Breast epithelium (tissue), 4 donors: ENCODE results near the gene ARHGAP26. TPM values are rescaled to one million over a fixed set of nuclear protein-coding genes. Genes with fewer than 3 reads are reported as not detected.

Source experiments
- DNase-seq, 2 donors: peaks; one replicate each; pipeline ENCODE4 v3.0.0-alpha.2; 2019; ENCODE audit warnings: low spot score in 2 of 2
- H3K27ac ChIP-seq, 2 donors: fragments of 200-600 bp; sonication (generic) in 1 of 2; one replicate each; pipeline ENCODE4 v1.5.1; 2016 to 2019; ENCODE audit warnings: mild to moderate bottlenecking in 1 of 2
- H3K27me3 ChIP-seq, 2 donors: fragments of 200-600 bp; sonication (generic) in 1 of 2; one replicate each; pipeline versions ENCODE4 v1.5.1 to v1.6.0; 2017 to 2019; ENCODE audit warnings: control low read depth in 1 of 2, mild to moderate bottlenecking in 1 of 2
- H3K36me3 ChIP-seq: fragments of 200-600 bp; one replicate; pipeline ENCODE4 v1.5.1; 2019
- H3K4me1 ChIP-seq, 2 donors: fragments of 200-600 bp; sonication (generic); one replicate each; pipeline ENCODE4 v1.5.1; 2016 to 2019; ENCODE audit warnings: control low read depth in 1 of 2
- H3K4me3 ChIP-seq, 3 donors: fragments of 200-600 bp; sonication (generic); 1 replicate in 2 of 3; 2 replicates in 1 of 3; pipeline ENCODE4 v1.5.1; 2016 to 2019; ENCODE audit warnings: mild to moderate bottlenecking in 3 of 3, moderate library complexity in 2 of 3
- H3K9me3 ChIP-seq, 2 donors: fragments of 200-600 bp; sonication (generic) in 1 of 2; one replicate each; pipeline ENCODE4 v1.5.1; 2016 to 2019; ENCODE audit warnings: control low read depth in 1 of 2
- POLR2A ChIP-seq: fragments of 450-650 bp; IDR thresholded peaks from one replicate; pipeline ENCODE4 v1.6.1; 2016; ENCODE audit warnings: antibody characterized with exemption, mild to moderate bottlenecking, moderate library complexity
- POLR2AphosphoS5 ChIP-seq, 3 donors: sonication (generic); formaldehyde crosslinking; IDR thresholded peaks; one replicate each; pipeline ENCODE4 v1.6.1; 2017; ENCODE audit warnings: antibody characterized with exemption in 3 of 3
- intact Hi-C: fragments of 100-400 bp; cut with DNase I; formaldehyde crosslinking; loops from one replicate; pipeline ENCODE4 v1.15.1; 2023; ENCODE audit warnings: low total_unique reads
- total RNA-seq, 3 donors: library from RNA; depleted of rRNA; stranded (reverse); fragments of >200 nt; gene quantifications; one replicate each; pipeline ENCODE4 v1.1.0, GENCODE V29; 2016
- TF ChIP-seq, protein P1 (sequence below), 3 donors: fragments of 450-650 bp; IDR thresholded peaks; one replicate each; pipeline ENCODE4 v1.5.1; 2016 to 2017; ENCODE audit warnings: antibody characterized with exemption in 3 of 3, mild to moderate bottlenecking in 3 of 3, moderate library complexity in 3 of 3

ARHGAP26 gene
- total RNA-seq, 3 donors from 2014 or later, result 33.1 to 89.0 (median 56.4) TPM

DNA sequence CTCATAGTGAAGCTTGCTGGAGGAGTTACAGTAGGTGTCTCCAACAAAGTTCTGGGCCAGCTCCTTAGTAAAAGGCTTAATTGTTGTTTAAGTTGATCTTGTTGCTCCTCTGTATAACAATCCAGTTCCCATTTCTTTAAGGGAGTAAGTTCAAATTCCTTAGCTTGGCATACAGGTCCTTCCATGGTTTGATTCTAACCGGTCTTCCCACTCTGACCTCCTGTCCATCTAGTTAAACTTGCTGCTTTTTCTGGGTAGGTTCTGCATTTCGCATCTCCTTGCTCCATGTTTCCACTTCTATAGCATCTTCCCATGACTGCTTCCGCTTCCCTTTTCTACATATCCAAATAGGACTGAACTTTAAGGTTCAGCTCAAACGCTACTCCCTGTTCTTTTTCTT lies 95.5 kb downstream of the ARHGAP26 start:
- intact Hi-C loops, result no loop called here
- H3K9me3 ChIP-seq, result no peaks in the 10 kb centered on the region
- H3K27me3 ChIP-seq, result no peaks in the 10 kb centered on the region
- TF ChIP-seq POLR2AphosphoS5 (IDR thresholded peaks at IDR 0.05) (no peak), POLR2A (no peak)
- TF ChIP-seq, protein P1, sequence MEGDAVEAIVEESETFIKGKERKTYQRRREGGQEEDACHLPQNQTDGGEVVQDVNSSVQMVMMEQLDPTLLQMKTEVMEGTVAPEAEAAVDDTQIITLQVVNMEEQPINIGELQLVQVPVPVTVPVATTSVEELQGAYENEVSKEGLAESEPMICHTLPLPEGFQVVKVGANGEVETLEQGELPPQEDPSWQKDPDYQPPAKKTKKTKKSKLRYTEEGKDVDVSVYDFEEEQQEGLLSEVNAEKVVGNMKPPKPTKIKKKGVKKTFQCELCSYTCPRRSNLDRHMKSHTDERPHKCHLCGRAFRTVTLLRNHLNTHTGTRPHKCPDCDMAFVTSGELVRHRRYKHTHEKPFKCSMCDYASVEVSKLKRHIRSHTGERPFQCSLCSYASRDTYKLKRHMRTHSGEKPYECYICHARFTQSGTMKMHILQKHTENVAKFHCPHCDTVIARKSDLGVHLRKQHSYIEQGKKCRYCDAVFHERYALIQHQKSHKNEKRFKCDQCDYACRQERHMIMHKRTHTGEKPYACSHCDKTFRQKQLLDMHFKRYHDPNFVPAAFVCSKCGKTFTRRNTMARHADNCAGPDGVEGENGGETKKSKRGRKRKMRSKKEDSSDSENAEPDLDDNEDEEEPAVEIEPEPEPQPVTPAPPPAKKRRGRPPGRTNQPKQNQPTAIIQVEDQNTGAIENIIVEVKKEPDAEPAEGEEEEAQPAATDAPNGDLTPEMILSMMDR (IDR thresholded peaks at IDR 0.05), result no peak
- H3K4me1 ChIP-seq, result peaks cover 0 to 11% of the 10 kb centered on the region in 2 donors
- H3K36me3 ChIP-seq, result no peaks in the 10 kb centered on the region
- no peak for DNase-seq
- no peak overlapping the region for H3K4me3 ChIP-seq
- H3K27ac ChIP-seq, result no peak overlapping the region

DNA sequence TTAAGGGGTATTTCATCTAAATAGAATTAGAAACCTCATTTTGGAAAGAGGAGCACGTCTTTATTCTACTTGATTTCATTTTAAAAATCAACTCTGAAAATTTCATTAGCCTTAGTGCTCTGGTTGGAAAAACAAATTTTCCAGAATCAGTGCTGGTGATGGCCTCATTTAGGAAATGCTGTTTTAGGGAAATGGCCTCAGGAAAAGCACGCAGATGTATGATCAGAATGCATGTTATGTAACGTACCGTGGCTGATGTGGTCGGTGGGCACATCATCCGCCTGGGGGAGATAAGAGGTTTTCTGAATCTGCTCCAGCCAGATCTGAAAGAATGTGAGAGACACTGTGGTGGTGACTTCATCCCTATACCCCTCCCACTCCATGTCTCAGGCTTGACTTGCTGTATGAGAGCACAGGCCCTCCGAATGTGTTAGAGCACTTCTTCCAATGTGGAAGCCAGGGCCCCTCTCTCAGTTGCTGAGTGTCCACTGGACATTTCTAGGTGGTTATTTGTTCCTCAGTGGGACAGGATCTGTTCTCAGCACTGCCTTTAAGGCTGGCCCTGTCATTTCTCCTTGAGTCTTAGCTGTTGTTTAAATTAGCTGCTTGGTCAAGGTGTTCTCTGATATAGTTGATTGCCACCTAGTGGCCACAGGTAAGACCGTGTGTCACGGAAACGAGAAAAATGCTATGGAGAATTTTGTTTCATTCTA lies 96.5 kb downstream of the ARHGAP26 start:
- no peak for DNase-seq
- TF ChIP-seq POLR2AphosphoS5 (IDR thresholded peaks at IDR 0.05) (no peak), POLR2A (no peak)
- TF ChIP-seq, protein P1 (IDR thresholded peaks at IDR 0.05), result peak; percentile 85 to 88 (median 86)
- Histone ChIP-seq H3K27ac (peak overlapping the region in 1 of 2 donors; percentile 13), H3K4me3 (no peak overlapping the region), H3K36me3 (no peaks in the 10 kb centered on the region), H3K4me1 (peaks cover 0 to 9% of the 10 kb centered on the region in 2 donors), H3K9me3 (no peaks in the 10 kb centered on the region), H3K27me3 (no peaks in the 10 kb centered on the region)
- intact Hi-C loops, result no loop called here

DNA sequence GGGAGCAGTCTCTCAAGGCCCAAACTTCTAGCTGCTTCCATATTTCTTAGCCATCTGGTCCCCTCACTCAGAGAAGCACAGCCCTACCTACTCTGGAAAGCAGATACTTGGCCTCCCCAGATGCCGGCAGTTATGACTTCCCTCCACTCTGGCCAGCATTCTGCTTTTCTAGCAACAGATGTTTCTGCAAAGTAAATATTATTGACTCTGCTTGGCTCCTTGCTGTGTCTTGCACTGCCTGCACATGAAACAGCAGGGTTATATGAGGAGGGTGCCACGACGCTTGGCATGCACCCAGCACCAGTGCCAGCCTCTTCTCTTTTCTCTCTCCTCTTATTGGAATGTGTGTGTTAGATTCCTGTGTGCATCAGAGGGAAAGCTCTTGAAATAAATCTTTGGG lies 99.7 kb downstream of the ARHGAP26 start:
- H3K4me3 ChIP-seq, result no peak overlapping the region
- peak overlapping the region; percentile 76 to 82 for H3K27ac ChIP-seq
- DNase-seq, result no peak
- H3K9me3 ChIP-seq, result no peaks in the 10 kb centered on the region
- no peaks in the 10 kb centered on the region for H3K27me3 ChIP-seq
- H3K4me1 ChIP-seq, result peaks cover 0 to 16% of the 10 kb centered on the region in 2 donors
- no peaks in the 10 kb centered on the region for H3K36me3 ChIP-seq
- TF ChIP-seq POLR2A, result no peak
- TF ChIP-seq, protein P1 (IDR thresholded peaks at IDR 0.05), result no peak
- TF ChIP-seq POLR2AphosphoS5 (IDR thresholded peaks at IDR 0.05), result no peak
- intact Hi-C loops, result no loop called here

DNA sequence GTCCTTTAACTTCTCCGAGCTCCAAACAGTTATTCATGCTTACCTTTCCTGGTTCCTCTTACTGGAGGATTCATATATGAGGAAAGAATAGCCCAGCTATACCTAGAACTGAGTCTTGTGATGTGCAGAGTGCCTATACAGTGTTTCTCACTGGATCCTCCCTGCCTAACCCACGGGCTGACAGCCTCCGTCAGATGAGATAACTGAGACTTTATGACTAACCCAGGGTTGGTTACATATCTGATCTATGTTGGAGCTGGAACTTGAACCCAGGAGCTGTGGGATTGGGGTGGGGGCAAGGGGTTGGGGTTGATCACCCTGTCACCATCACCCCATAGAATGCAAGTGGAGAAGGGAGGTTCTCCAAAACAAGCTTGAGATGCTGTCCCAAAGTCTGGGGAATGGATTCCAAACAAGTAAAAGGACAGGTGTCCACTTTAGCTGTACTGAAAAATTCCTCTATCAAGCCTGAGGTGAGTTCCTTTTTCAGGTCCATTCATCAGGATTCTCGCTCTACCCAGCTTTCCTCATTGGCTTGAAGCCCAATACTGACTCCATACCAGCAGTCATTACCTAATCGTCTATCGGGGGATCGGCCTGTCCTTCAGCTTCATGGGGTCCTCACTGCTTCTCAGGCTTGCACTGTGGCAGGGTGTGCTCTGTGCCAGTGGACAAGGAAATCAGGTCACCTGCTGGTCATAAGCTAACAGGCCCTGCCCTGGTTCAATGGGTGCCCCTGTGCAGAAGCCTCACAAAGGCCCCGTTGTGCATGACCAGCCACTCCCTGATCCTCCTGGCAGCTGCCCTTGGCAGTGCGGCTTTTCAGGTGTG lies 100.6 kb downstream of the ARHGAP26 start:
- TF ChIP-seq, protein P1 (IDR thresholded peaks at IDR 0.05), result peak in 1 of 3 donors; percentile 24
- no peak for TF ChIP-seq POLR2AphosphoS5 (IDR thresholded peaks at IDR 0.05)
- no peak for TF ChIP-seq POLR2A
- H3K9me3 ChIP-seq, result no peaks in the 10 kb centered on the region
- intact Hi-C loops, result no loop called here
- H3K27me3 ChIP-seq, result no peaks in the 10 kb centered on the region
- no peaks in the 10 kb centered on the region for H3K36me3 ChIP-seq
- DNase-seq, result peak in 1 of 2 donors; percentile 80
- peak overlapping the region; percentile 76 to 82 for H3K27ac ChIP-seq
- peaks cover 0 to 16% of the 10 kb centered on the region in 2 donors for H3K4me1 ChIP-seq
- H3K4me3 ChIP-seq, result no peak overlapping the region
